OCI-LY7 (cell line): Measurements from ENCODE around the gene DENND1A. TPM values are rescaled to one million over a fixed set of nuclear protein-coding genes. Genes with fewer than 3 reads are reported as not detected.

ENCODE experiments used
- BruUV-seq: library from RNA; stranded (reverse); fragments of 400-500 nt; replicated peaks from 2 replicates; lab custom pipeline; 2021; lab: Mats Ljungman, UMichigan
- CTCF ChIA-PET: fragments of 300-600 bp; sonication (Branson Sonifier 250); formaldehyde crosslinking; loops from one replicate; lab custom pipeline; 2022; ENCODE audit warnings: antibody characterized with exemption; ENCODE audit not compliant: unreplicated experiment; lab: Charles Lee
- POLR2A ChIA-PET: fragments of 300-600 bp; sonication (Branson Sonifier 250); formaldehyde crosslinking; loops from one replicate; lab custom pipeline; 2022; ENCODE audit warnings: antibody characterized with exemption; lab: Charles Lee
- DNase-seq: peaks from one replicate; pipeline ENCODE4 v3.0.0-alpha.2; 2015; ENCODE audit warnings: low spot score
- H2AFZ ChIP-seq: fragments of 200-600 bp; sonication (generic), shearing (Covaris generic); 2 replicates; pipeline ENCODE4 v1.6.1; 2014; ENCODE audit warnings: mild to moderate bottlenecking, antibody characterized with exemption, low read length, moderate library complexity
- H3K27ac ChIP-seq: fragments of 200-600 bp; sonication (generic); 2 replicates; pipeline ENCODE4 v1.5.1; 2014; ENCODE audit warnings: mixed run types, low read depth, mild to moderate bottlenecking, moderate library complexity, low read length, inconsistent platforms; ENCODE audit not compliant: poor library complexity, severe bottlenecking
- H3K36me3 ChIP-seq: fragments of 200-600 bp; sonication (generic); 2 replicates; pipeline ENCODE4 v1.6.1; 2014; ENCODE audit warnings: mild to moderate bottlenecking, antibody characterized with exemption, low read length, moderate library complexity, mixed read lengths; ENCODE audit not compliant: insufficient read depth
- H3K4me1 ChIP-seq: fragments of 200-600 bp; sonication (generic); 2 replicates; pipeline ENCODE4 v1.5.1; 2014; ENCODE audit warnings: mild to moderate bottlenecking, low read length; ENCODE audit not compliant: insufficient read depth, poor library complexity, severe bottlenecking
- H3K4me2 ChIP-seq: fragments of 200-600 bp; sonication (generic); 2 replicates; pipeline ENCODE4 v1.6.1; 2014; ENCODE audit warnings: mild to moderate bottlenecking, low read length
- H3K4me3 ChIP-seq: fragments of 200-600 bp; sonication (generic); 2 replicates; pipeline ENCODE4 v1.5.1; 2014; ENCODE audit warnings: mild to moderate bottlenecking, low read depth, low read length; ENCODE audit not compliant: poor library complexity, severe bottlenecking
- H3K79me2 ChIP-seq: fragments of 200-600 bp; sonication (generic); 2 replicates; pipeline ENCODE4 v1.6.1; 2016; ENCODE audit warnings: low read depth, mild to moderate bottlenecking, low read length, moderate library complexity, mixed read lengths; ENCODE audit not compliant: insufficient read depth
- H3K9me2 ChIP-seq: fragments of 200-600 bp; sonication (generic); 2 replicates; pipeline ENCODE4 v1.6.1; 2016; ENCODE audit warnings: mild to moderate bottlenecking, low read length, mixed read lengths; ENCODE audit not compliant: insufficient read depth
- H3K9me3 ChIP-seq: fragments of 200-600 bp; sonication (generic); 2 replicates; pipeline ENCODE4 v1.6.1; 2014; ENCODE audit warnings: mild to moderate bottlenecking, mixed run types, low read length, mixed read lengths
- H4K20me1 ChIP-seq: fragments of 200-600 bp; sonication (generic); 2 replicates; pipeline ENCODE4 v1.6.1; 2014; ENCODE audit warnings: mild to moderate bottlenecking, antibody characterized with exemption, low read length, moderate library complexity, mixed read lengths; ENCODE audit not compliant: insufficient read depth
- CTCF ChIP-seq: fragments of 200-600 bp; sonication (generic); conservative IDR thresholded peaks from 2 replicates; pipeline ENCODE4 v1.5.1; 2014; ENCODE audit warnings: mild to moderate bottlenecking, antibody characterized with exemption, low read length, moderate library complexity, mixed read lengths
- EZH2phosphoT487 ChIP-seq: fragments of 200-600 bp; sonication (generic); IDR thresholded peaks from 2 replicates; pipeline ENCODE4 v1.6.1; 2018; ENCODE audit warnings: low read depth, borderline replicate concordance, mild to moderate bottlenecking, mixed run types, antibody characterized with exemption, low read length, moderate library complexity, mixed read lengths
- intact Hi-C: fragments of 100-400 bp; cut with micrococcal nuclease; formaldehyde crosslinking; loops from one replicate; pipeline ENCODE4 v1.10.0; 2022; ENCODE audit not compliant: unreplicated experiment
- total RNA-seq, 2 experiments: library from RNA; depleted of rRNA in 1 of 2; stranded (reverse); fragments of >200 nt in 1 of 2; shearing (Covaris generic) in 1 of 2; gene quantifications; 2 replicates each; pipeline ENCODE4 v1.2.3, GENCODE V29; 2014 to 2022

The DENND1A gene
- total RNA-seq, 2 experiments from 2014 or later = 17.9 to 36.3 TPM

GRCh38 chr9:123975871-123976270, 45.9 kb upstream of the DENND1A start:
- no peak overlapping the region for H2AFZ ChIP-seq
- no peaks in the 10 kb centered on the region for H3K9me2 ChIP-seq
- 0 out of 2 replicates have a peak, but pooled peaks cover 8% of the 10 kb centered on the region for H3K9me3 ChIP-seq
- ChIA-PET POLR2A (interaction anchor here (0.6 to 1.2 kb wide), 2 partner anchors 17 to 79 kb away, joined by 3 read pairs; no protein-coding TSS in a partner anchor), CTCF (no interaction called here)
- no peak for DNase-seq
- no TSS peak for BruUV-seq
- no peaks in the 10 kb centered on the region for H4K20me1 ChIP-seq
- no peaks in the 10 kb centered on the region for H3K4me1 ChIP-seq
- no peak overlapping the region for H3K27ac ChIP-seq
- TF ChIP-seq EZH2phosphoT487 = no peak
- TF ChIP-seq CTCF = no peak
- H3K4me2 ChIP-seq = no peak overlapping the region
- no peak overlapping the region for H3K4me3 ChIP-seq
- no peaks in the 10 kb centered on the region for H3K36me3 ChIP-seq
- H3K79me2 ChIP-seq = no peaks in the 10 kb centered on the region
- intact Hi-C loops = no loop called here

- H3K36me3 ChIP-seq = no peaks in the 10 kb centered on the region
- H2AFZ ChIP-seq = no peak overlapping the region
- CTCF ChIA-PET = interaction anchor here (0.7 kb wide), 1 partner anchor 572 kb away, joined by 3 read pairs; no protein-coding TSS in a partner anchor
- H3K9me2 ChIP-seq = no peaks in the 10 kb centered on the region
- 0 out of 2 replicates have a peak, but pooled peaks cover 8% of the 10 kb centered on the region for H3K9me3 ChIP-seq
- intact Hi-C loops = no loop called here
- no peaks in the 10 kb centered on the region for H3K79me2 ChIP-seq
- no peak overlapping the region for H3K4me2 ChIP-seq
- POLR2A ChIA-PET = no interaction called here
- no peaks in the 10 kb centered on the region for H3K4me1 ChIP-seq
- TF ChIP-seq EZH2phosphoT487 (no peak), CTCF (no peak)
- no peak overlapping the region for H3K27ac ChIP-seq
- DNase-seq = no peak
- no peak overlapping the region for H3K4me3 ChIP-seq
- H4K20me1 ChIP-seq = no peaks in the 10 kb centered on the region
- no TSS peak for BruUV-seq
Measured at GRCh38 chr9:123974471-123974870, 44.5 kb upstream of the DENND1A start.

GRCh38 chr9:123973590-123974223, 43.8 kb upstream of the DENND1A start:
- Histone ChIP-seq H3K9me2 (no peaks in the 10 kb centered on the region), H3K4me1 (no peaks in the 10 kb centered on the region), H3K36me3 (no peaks in the 10 kb centered on the region), H3K79me2 (no peaks in the 10 kb centered on the region), H3K9me3 (0 out of 2 replicates have a peak, but pooled peaks cover 8% of the 10 kb centered on the region), H3K4me3 (no peak overlapping the region), H4K20me1 (no peaks in the 10 kb centered on the region), H2AFZ (no peak overlapping the region), H3K27ac (no peak overlapping the region), H3K4me2 (no peak overlapping the region)
- no peak for DNase-seq
- no peak for TF ChIP-seq EZH2phosphoT487
- no peak for TF ChIP-seq CTCF
- BruUV-seq = no TSS peak
- intact Hi-C loops = no loop called here
- POLR2A ChIA-PET = no interaction called here
- CTCF ChIA-PET = interaction anchor here (0.7 kb wide), 1 partner anchor 571 kb away, joined by 3 read pairs; no protein-coding TSS in a partner anchor
